C1 segment of cervical spinal cord (tissue), 14 donors: ENCODE measurements around the gene OR1K1.
A peak's percentile ranks its signal among the peaks of the same experiment; 100 is the strongest.
"Not testable (repeated sequence)": the region's sequence is repeated elsewhere in the genome, so short reads cannot be mapped to it uniquely, and the experiment has no call there.

Experiments
- DNase-seq, 14 donors: peaks; one replicate each; lab custom pipeline; 2025; lab: John Stamatoyannopoulos, UW

OR1K1 gene, protein sequence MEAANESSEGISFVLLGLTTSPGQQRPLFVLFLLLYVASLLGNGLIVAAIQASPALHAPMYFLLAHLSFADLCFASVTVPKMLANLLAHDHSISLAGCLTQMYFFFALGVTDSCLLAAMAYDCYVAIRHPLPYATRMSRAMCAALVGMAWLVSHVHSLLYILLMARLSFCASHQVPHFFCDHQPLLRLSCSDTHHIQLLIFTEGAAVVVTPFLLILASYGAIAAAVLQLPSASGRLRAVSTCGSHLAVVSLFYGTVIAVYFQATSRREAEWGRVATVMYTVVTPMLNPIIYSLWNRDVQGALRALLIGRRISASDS

DNA sequence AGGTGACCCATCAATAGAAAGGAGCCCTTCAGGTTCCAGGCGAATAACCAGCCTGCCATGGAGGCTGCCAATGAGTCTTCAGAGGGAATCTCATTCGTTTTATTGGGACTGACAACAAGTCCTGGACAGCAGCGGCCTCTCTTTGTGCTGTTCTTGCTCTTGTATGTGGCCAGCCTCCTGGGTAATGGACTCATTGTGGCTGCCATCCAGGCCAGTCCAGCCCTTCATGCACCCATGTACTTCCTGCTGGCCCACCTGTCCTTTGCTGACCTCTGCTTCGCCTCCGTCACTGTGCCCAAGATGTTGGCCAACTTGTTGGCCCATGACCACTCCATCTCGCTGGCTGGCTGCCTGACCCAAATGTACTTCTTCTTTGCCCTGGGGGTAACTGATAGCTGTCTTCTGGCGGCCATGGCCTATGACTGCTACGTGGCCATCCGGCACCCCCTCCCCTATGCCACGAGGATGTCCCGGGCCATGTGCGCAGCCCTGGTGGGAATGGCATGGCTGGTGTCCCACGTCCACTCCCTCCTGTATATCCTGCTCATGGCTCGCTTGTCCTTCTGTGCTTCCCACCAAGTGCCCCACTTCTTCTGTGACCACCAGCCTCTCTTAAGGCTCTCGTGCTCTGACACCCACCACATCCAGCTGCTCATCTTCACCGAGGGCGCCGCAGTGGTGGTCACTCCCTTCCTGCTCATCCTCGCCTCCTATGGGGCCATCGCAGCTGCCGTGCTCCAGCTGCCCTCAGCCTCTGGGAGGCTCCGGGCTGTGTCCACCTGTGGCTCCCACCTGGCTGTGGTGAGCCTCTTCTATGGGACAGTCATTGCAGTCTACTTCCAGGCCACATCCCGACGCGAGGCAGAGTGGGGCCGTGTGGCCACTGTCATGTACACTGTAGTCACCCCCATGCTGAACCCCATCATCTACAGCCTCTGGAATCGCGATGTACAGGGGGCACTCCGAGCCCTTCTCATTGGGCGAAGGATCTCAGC lies at the start of gene OR1K1:
OR1K1 (plus strand) TSS at position 58 of the 995 bp plus-strand sequence; CDS start at position 58, 0 bp downstream.
- no peak for DNase-seq

DNA sequence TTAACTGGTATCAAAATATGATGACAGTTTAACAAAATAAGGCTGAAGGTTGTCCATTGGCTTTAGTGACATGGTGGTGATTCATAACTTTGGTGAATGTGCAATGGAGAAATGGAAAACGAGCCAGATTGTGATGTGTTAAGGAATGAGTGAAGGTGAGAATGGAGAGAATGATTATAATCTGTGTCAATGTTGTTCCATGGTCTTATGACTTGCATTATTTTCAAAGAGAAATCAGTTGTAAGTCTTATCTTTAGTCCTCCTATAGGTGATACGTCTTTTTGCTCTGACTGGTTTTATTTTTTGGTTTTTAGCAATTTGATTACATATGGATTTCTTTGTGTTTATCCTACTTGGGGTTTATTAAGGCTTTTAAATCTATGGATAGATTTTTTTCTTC lies 45.1 kb upstream of the OR1K1 start:
- no peak for DNase-seq

DNA sequence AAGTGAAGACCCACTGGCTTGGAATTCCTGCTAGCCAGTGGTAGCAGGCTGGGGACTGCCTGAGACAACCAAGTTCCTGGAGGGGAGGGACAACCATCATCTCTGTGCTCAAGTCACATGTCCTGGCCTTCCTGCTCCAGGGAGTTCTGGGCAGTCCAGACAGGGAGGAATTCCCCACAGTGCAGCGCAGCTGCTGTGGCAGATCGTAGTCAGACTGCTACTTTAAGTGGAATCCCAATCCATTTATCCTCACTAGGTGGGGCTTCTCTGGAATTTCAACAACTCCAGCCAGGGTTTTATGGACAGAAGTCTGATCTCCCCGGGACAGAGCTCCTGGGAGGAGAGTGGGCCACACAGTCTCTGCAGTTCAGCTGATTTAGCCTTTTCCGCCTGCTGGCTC lies 32.1 kb upstream of the OR1K1 start:
- DNase-seq: no peak

DNA sequence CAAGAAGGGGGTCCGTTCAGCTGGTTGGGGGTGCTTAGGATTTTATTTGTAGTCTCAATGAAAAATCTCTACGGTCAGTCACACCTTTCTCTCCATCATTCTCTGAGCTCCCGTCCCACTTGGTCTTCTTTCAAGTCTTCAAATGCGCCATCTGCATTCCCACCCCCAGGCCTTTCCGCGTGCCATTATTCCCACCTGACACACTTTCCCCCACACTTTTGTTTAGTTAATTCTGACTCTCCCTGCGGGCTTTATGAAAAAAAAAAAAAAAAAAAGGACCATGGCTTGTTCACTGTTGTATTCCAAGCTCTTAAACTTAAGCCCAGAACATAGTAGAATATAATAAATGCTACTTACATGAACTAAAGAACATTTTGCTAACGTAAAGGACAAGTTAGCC lies 22.9 kb upstream of the OR1K1 start:
- no peak for DNase-seq

DNA sequence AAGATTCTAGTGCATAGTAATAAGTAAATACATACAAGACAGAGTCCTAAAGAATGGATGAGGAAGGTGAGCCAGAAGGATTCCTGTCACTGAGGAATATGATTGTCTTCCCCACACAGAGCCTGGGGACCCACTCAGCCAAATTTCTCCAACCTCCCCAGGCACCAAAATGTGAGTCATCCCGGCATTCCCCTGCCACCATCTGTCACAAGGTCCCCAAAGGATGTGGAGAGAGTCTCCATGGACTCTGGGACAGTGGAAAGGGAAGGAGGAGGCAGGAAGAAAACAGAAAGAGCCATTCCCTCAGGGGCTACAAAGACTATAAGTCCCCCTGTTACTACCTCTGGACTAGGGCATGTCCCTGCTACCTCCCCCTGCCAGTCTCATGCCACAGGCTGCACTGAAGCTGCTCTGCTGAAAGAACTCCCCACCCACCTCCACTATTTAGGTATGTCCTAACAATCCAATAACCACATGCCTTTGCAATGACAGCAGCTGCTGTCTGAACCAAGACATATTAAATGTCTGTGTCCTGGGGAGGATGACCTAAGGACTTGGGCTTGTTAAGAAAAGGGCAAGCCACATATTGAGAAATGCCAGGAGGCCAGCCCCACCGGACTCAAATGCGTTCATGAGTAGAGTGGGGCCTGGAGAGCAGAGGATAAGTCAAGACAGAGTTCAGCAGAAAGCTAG lies 21.8 kb upstream of the OR1K1 start:
- no peak for DNase-seq

DNA sequence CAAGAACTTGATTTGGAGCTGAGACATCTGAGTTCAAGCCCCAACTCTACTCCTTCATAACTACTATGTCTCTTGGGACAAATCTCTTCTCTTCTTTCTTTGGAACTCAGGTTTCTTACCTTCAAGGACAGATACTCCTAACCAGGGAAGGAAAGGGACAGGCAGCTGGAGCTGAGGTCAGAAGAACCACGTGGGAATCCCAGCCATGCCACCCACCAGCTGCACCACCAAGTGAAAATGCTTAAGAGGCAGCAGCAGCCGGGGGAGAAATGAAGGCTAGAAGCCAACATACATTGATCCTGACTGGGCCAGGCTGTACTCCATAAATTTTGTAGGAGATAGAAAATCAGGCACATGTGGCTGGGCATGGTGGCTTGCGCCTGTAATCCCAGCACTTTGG lies 20.7 kb upstream of the OR1K1 start:
- no peak for DNase-seq

DNA sequence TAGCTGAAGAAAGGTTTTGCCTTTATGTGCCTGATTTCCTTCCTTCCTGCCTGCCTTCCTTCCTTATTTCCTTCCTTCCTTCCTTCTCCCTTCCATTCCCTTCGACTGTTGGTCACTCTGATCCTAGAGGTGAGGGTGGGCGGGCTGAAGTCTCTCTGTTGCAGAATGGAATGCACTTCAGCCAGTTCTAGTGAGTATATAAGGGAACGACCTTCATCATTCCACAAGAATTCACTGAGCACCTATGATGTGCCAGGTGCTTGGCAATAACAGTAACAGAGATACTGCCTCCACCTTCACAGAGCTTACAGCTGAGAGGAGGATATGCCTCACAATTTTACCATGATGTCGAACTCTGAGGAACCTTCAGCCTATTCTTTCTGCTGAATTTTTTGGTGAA lies 19.9 kb upstream of the OR1K1 start:
- DNase-seq: no peak

DNA sequence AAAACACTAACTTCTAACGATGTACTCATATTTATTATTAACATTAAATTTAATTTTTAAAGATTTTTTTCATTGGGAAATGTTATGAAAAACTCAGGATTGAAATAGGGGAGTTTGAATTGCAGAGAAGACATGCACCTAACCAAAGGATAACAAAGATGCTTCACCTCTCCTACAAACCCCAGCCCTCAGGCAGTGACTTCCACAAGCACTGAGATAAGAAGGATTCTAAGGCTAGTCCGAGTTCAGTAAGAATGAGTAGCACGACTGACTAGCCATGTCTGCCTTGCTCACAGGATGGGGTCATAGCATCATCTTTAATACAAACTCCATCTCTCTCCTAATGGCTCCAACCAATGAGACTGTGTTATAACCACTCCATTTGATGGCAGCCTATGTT lies 18.3 kb upstream of the OR1K1 start:
- DNase-seq: no peak

DNA sequence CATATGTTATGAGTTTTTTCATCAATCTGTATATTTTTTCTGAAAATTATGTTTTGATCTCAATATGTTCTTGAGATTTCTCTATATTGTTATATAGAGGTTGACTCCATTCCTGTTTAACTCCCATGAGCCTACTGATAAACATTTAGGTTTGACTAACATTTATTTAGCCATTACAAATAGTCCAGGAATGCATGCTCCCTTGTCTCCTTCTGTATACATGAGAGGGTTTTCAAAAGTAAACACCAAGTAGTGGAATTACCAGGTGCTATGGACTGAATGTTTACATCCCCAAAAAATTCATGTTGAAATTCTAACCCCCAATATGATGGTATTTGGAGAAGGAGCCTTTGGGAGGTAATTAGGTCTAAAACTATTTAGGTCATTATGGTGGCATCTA lies 14.7 kb upstream of the OR1K1 start:
- no peak for DNase-seq

DNA sequence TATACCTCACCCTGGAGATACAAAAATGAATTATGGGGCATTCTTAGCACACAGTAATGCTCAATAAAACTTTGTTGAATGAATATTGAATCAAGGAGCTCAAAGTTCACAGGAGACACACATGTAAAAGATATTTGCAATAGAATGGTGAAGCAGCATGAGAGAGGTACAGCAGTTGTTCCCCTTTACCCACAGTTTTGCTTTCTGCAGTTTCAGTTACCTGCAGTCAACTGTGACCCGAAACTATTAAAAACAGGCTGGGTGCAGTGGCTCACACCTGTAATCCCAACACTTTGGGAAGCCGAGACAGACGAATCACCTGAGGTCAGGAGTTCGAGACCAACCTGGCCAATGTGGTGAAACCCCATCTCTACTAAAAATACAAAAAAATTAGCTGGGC lies 13.6 kb upstream of the OR1K1 start:
- no peak for DNase-seq

DNA sequence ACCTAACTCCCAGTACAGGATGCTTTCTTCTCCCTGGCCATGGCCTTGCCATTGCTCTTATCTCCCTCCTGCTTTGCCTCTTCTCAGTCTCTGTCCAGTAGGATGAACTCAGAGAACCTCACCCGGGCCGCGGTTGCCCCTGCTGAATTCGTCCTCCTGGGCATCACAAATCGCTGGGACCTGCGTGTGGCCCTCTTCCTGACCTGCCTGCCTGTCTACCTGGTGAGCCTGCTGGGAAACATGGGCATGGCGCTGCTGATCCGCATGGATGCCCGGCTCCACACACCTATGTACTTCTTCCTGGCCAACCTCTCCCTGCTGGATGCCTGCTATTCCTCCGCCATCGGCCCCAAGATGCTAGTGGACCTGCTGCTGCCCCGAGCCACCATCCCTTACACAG lies 11.1 kb upstream of the OR1K1 start, which contains the start of gene OR5C1:
OR5C1 (plus strand) TSS at position 103 of the 400 bp plus-strand sequence; CDS start at position 103, 0 bp downstream.
- no peak for DNase-seq

DNA sequence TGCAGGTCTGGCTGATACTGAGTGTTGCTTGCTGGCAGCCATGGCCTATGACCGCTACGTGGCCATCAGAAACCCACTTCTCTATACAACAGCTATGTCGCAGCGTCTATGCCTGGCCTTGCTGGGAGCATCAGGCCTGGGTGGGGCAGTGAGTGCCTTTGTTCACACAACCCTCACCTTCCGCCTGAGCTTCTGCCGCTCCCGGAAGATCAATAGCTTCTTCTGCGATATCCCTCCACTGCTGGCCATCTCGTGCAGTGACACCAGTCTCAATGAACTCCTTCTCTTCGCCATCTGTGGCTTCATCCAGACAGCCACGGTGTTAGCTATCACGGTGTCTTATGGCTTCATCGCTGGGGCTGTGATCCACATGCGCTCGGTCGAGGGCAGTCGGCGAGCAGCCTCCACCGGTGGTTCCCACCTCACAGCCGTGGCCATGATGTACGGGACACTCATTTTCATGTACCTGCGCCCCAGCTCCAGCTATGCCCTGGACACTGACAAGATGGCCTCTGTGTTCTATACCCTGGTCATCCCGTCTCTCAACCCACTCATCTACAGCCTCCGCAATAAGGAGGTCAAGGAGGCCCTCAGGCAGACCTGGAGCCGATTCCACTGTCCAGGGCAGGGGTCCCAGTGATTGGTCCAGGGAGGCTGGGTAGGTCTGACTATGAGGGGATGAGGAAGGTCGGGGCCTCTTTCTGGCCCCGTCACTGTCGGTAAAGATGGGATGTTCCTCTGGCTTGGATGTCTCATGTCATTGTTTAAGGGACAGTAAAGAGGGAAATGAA lies 10.5 kb upstream of the OR1K1 start:
- no peak for DNase-seq

DNA sequence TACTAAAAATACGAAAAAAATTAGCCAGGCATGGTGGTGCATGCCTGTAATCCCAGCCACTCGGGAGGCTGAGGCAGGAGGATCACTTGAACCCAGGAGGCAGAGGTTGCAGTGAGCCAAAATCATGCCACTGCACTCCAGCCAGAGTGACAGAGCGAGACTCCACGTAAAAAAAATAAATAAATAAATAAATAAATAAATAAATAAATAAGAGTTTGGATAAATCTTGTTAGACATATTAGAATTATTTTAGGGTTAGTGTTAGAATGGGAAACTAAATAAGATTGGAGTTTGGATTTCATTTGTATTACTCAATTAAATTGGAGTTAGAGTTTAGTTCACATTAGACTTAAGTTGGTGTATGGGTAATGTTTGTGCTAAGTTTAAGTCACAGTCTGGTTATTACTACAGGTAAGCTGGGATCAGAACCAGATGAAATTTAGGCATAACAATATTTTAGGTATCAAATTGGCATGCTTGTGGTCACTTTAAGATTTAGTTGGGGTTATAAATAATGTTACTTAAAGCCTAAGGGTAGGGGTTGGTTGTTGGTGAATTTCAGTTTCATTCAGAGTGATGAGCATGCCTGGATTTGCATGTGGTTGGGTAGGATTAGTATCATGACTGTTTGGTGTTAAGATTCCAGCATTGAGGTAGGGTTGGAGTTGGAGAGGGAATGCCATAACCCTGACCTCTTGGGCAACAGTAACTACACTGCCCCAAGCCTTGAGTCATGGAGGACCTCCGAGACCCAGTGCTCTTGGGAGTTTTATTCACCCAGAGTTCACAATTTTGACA lies 7.9 kb upstream of the OR1K1 start:
- no peak for DNase-seq

DNA sequence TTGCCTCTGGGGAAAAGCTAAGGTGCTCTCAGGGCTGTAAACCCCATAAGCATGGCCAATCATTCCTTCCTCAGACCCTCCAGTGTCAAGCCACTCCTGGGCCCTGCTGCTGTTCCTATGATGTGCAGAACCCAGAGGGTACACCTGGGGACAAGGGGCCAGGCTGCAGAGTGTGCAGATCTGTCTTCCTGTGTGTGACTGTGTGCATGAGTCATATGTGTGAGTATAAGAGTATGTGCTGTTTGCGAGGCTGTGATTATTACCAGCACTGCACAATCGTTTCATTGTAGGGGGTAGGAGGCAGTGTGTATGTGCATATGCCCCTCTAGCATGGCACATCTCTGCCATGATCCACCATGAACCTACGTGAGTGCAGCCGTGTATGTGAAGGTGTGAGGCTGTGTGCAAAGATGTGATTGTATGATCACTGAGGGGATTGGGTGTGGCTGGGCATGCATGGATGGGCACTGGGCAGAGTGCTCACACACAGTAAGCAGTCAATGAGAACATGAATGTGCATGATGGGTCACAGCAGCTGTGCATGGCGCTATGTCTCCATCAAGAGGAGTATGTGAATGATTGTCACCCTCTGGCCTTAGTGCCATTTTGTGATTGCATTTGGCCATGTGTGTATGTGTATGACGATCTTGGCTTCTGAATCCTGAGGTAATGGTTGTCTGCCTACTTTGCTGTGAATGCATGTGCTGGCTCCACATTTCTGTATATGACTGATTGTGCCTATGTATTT lies 2.4 kb upstream of the OR1K1 start:
- no peak for DNase-seq

DNA sequence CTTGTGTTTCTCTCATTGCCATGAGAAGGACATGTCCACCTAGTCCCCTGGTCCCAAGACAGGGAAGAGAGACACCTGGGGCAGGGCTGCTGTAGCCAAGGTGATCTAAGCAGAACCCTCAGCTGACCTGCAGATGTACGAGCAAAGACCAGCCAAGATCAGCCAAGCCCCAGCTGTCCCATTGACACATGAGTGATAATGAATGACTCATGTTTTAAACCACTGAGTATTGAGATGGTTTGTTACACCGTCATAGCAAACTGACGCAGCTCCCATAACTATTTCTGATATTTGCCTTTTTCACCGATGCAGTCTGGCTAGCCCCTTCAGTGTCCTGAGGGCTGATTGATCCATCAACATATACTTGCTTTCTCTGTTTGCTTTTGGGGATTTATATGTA lies 6.7 kb downstream of the OR1K1 start:
- DNase-seq: no peak

DNA sequence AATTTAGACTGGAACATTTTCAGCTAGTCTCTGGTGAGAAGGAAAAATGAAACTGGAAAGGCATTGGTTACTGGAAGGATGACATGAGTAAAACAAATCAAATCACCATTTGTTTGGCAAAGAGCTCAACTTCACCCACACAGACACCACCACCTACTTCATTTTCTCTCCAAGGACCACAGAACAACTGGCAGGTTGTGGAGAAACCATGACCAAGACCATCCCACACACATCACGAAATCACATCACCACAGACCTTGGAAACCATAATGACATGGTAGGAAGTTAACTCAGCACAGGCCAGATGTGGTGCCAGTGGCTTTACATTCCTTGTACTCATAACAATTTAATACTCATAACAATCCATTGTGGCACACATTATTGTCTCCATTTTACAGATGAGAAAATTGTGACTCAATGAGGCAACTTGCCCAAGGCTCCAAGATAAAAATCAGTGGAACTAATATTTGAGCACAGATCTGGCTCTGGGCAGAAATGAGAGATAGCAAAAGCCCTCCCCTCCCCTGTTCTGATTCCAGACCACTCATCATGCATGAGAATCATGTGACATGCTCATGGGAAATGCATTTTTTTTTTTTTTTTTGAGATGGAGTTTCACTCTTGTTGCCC lies 7.5 kb downstream of the OR1K1 start:
- DNase-seq: no peak

DNA sequence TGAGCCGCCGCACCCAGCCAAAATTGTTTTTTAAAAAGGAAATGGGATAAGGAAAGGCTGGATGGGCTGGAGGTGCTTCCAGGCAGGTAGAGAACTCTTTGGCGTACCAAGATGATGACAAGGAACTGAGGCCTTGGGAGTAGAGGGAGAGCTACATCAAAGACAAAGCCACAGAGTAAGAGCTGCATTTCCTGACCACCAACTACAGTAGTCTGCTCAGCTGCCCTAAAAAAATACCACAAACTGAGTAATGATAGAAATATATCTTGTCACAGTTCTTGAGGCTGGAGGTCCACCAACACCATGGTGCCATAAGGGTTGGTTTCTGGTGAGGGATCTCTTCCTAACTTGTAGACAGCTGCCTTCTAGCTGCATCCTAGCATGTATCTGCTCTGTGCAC lies 8.2 kb downstream of the OR1K1 start:
- DNase-seq: no peak

DNA sequence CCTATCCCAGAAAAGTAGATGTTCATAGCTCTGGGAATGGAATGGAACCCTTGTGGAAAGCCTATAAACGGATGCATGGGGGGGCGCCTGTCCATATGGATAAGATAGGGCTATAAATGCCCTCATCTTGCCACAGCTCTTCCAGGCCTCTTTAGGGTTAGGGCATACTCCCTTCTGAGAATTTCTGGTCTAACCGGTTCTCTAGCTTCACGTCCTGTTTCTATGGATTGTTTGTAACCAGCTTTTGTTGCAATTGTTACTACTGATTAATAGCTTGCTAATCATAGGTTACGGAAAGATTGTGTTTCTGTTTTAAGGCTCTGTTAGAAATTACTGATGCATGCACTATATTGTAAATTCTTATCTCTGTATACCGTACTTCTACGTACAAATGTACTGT lies 9.3 kb downstream of the OR1K1 start:
- DNase-seq: not testable (repeated sequence)

DNA sequence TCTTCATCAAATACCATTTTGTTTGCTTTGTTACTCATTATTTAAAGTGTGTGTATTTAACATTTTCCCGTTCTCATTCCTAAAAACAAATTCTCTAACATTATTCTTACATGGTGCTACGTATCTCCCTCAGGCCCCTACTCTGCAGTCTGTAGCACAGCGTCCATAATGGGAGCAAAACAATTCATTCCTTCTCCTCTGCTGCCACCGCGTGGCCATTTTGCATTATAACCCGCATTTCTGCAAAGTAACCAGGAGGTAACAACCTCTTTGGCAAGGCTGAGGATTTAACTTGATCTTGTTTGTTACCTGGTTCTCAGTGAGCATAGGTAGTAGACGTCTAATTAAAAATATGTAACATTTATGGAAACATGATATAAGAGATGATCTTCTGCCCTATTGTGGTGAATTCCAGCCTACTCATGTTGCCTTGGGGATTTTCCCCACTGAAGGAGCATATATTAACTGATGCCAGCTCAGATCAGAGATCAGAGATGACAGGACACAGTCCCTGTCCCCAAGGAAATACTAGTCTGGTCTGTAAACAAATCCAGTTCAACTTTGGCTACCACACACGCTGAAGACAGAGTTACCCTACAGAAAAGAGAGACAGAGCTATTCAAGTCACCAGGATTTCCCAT lies 10.5 kb downstream of the OR1K1 start:
- peak in 11 of 14 donors; percentile 9 to 62 (median 43) for DNase-seq
